Thyroid gland (tissue), 4 donors: Measurements from ENCODE around the gene NFIA. TPM values are rescaled to one million over a fixed set of nuclear protein-coding genes. Genes with fewer than 3 reads are reported as not detected.
A peak's percentile ranks its signal among the peaks of the same experiment; 100 is the strongest.

Experiments
- DNase-seq, 2 donors: peaks; one replicate each; pipeline ENCODE4 v3.0.0-alpha.2; 2019
- H3K27ac ChIP-seq, 3 donors: fragments of 200-600 bp; sonication (generic); 1 replicate in 2 of 3; 2 replicates in 1 of 3; pipeline ENCODE4 v1.5.1; 2016 to 2019; ENCODE audit warnings: mild to moderate bottlenecking in 1 of 3, moderate library complexity in 1 of 3
- H3K27me3 ChIP-seq: fragments of 200-600 bp; sonication (generic); one replicate; pipeline ENCODE4 v1.5.1; 2019
- H3K36me3 ChIP-seq, 2 donors: fragments of 200-600 bp; sonication (generic); one replicate each; pipeline ENCODE4 v1.5.1; 2016 to 2019
- H3K4me1 ChIP-seq, 2 donors: fragments of 200-600 bp; sonication (generic); one replicate each; pipeline ENCODE4 v1.5.1; 2017 to 2019
- H3K4me3 ChIP-seq, 3 donors: fragments of 200-600 bp; sonication (generic); replicated peaks in 1 of 3; 1 replicate in 2 of 3; 2 replicates in 1 of 3; pipeline ENCODE4 v1.5.1; 2016; ENCODE audit warnings: mild to moderate bottlenecking in 1 of 3
- H3K9me3 ChIP-seq: fragments of 200-600 bp; sonication (generic); one replicate; pipeline ENCODE4 v1.5.1; 2017
- POLR2A ChIP-seq, 2 donors: fragments of 450-650 bp; IDR thresholded peaks; one replicate each; pipeline ENCODE4 v1.6.1; 2017; ENCODE audit warnings: antibody characterized with exemption in 2 of 2, mild to moderate bottlenecking in 2 of 2, moderate library complexity in 1 of 2
- WGBS, 2 donors: methylation state at CpG; one replicate each; pipeline ENCODE4 v1.1.5; 2017; 5-methylcytosine and 5-hydroxymethylcytosine counted together
- intact Hi-C: fragments of 100-400 bp; cut with DNase I; formaldehyde crosslinking; loops from one replicate; pipeline ENCODE4 v1.15.1; 2023
- total RNA-seq, 4 donors: library from RNA; depleted of rRNA; stranded (reverse); fragments of >200 nt; gene quantifications; one replicate each; pipeline ENCODE4 v1.2.3, GENCODE V29; 2016
- TF ChIP-seq, protein P1 (sequence below), 6 experiments: fragments of 200-600 bp in 3 of 6; fragments of 450-650 bp in 3 of 6; sonication (generic) in 3 of 6; IDR thresholded peaks; one replicate each; pipeline ENCODE4 v1.5.1; 2016 to 2019; ENCODE audit warnings: antibody characterized with exemption in 6 of 6, mild to moderate bottlenecking in 2 of 6, inconsistent platforms in 1 of 6, moderate library complexity in 1 of 6

The NFIA gene
- total RNA-seq, 4 donors from 2014 or later: 105 to 149 (median 118) TPM

DNA sequence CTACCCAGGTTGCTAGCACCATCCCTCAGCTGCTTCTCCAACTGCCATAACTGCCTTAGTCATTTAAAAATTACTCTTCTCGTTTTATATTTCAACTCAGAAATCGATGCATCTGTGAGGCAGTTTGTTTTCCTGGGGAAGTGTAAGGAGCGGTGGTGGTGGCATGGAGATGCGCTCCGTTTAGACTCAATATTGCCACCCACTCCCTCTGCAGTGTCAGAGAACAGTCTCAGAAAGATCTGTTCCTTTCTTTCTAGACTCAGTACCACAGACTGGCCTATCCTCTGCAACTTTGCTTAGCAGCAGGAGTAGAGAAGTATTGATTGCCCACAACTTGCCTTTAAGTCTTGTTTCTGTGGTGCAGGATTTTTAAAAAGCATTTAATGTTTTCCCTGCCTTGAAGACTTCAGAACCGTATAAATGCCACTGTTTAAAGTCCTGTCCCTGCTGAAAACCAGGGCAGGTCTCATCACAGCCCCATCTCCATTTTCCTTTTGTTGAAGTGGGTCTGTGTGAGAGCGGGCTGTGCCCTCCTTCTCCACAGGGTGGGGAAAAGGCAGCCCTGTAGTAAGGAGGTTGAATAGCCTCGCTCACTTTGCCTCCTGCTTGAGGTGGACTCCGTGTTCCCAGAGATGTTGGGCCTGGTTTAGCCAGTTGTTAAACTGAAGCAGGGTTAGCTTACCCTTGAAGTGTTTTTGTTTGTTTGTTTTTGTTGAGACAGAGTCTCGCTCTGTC lies 105.2 kb downstream of the NFIA start:
- Histone ChIP-seq H3K4me1 (peaks cover 38 to 55% of the 10 kb centered on the region in 2 donors), H3K27ac (peak overlapping the region in 1 of 3 donors; percentile 40), H3K4me3 (no peak overlapping the region), H3K36me3 (no peaks in the 10 kb centered on the region), H3K27me3 (no peaks in the 10 kb centered on the region), H3K9me3 (no peaks in the 10 kb centered on the region)
- no peak for DNase-seq
- intact Hi-C loops: no loop called here
- TF ChIP-seq, protein P1, sequence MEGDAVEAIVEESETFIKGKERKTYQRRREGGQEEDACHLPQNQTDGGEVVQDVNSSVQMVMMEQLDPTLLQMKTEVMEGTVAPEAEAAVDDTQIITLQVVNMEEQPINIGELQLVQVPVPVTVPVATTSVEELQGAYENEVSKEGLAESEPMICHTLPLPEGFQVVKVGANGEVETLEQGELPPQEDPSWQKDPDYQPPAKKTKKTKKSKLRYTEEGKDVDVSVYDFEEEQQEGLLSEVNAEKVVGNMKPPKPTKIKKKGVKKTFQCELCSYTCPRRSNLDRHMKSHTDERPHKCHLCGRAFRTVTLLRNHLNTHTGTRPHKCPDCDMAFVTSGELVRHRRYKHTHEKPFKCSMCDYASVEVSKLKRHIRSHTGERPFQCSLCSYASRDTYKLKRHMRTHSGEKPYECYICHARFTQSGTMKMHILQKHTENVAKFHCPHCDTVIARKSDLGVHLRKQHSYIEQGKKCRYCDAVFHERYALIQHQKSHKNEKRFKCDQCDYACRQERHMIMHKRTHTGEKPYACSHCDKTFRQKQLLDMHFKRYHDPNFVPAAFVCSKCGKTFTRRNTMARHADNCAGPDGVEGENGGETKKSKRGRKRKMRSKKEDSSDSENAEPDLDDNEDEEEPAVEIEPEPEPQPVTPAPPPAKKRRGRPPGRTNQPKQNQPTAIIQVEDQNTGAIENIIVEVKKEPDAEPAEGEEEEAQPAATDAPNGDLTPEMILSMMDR (IDR thresholded peaks at IDR 0.05): no peak
- TF ChIP-seq POLR2A (IDR thresholded peaks at IDR 0.05): no peak
- 86 to 91% methylated on average over 10 of the region's 10 CpGs for WGBS, 2 donors

- H3K9me3 ChIP-seq: no peaks in the 10 kb centered on the region
- no peaks in the 10 kb centered on the region for H3K27me3 ChIP-seq
- TF ChIP-seq POLR2A (IDR thresholded peaks at IDR 0.05): no peak
- TF ChIP-seq, protein P1 (IDR thresholded peaks at IDR 0.05): no peak
- 97% methylated on average over 4 of the region's 4 CpGs for WGBS, 2 donors
- DNase-seq: no peak
- peaks cover 31 to 54% of the 10 kb centered on the region in 2 donors for H3K4me1 ChIP-seq
- no peaks in the 10 kb centered on the region for H3K36me3 ChIP-seq
- no peak overlapping the region for H3K4me3 ChIP-seq
- intact Hi-C loops: no loop called here
- H3K27ac ChIP-seq: peak overlapping the region in 1 of 3 donors; percentile 32
These were observed 107.8 kb downstream of the NFIA start for GRCh38 chr1:61190153-61190552.

DNA sequence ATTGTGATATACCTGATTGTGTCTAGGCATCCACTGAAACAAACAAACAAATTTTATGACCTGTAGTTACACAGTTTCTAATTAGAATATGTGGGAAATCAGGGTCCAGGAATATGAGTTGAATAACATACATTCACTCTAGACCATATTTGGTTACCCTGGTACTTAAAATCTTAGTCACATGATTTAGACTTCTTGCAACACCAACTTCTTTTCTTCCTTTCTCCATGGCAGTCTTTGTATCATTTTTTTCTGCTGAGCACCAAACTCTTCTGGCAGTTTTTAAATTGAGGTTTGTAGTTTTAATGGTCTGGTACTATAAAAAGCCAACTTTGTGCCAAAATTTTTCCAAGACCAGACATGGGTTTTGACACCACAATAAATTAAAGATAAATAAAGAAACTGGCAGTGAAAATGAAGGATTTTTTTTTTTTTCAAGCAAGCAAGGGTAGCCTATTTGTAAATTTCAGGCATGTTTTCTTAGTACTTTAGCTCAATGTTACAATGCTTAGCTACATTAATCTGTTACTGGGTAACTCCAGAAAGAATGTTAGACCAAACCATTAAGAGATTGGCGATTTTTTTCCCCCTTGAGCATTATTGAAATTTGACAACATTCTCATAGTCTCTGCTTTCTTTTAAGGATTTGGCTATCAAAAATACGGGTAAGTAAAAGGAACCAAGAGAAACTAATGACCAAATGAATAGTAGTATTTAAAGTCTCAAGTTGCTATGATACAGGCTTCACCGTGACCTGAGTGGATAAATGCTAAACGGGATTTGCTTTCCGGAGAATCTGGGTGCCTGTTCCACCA lies 108.5 kb downstream of the NFIA start:
- H3K27me3 ChIP-seq: no peaks in the 10 kb centered on the region
- TF ChIP-seq POLR2A (IDR thresholded peaks at IDR 0.05): no peak
- TF ChIP-seq, protein P1 (IDR thresholded peaks at IDR 0.05): no peak
- DNase-seq: no peak
- H3K4me3 ChIP-seq: no peak overlapping the region
- no peaks in the 10 kb centered on the region for H3K9me3 ChIP-seq
- H3K27ac ChIP-seq: peak overlapping the region in 2 of 3 donors; percentile 32 to 45
- peaks cover 24 to 49% of the 10 kb centered on the region in 2 donors for H3K4me1 ChIP-seq
- WGBS, 2 donors: 49 to 66% methylated on average over 5 of the region's 5 CpGs
- intact Hi-C loops: no loop called here
- no peaks in the 10 kb centered on the region for H3K36me3 ChIP-seq

GRCh38 chr1:61191433-61191720 lies 109.0 kb downstream of the NFIA start:
- peaks cover 20 to 43% of the 10 kb centered on the region in 2 donors for H3K4me1 ChIP-seq
- H3K36me3 ChIP-seq: no peaks in the 10 kb centered on the region
- no peak overlapping the region for H3K4me3 ChIP-seq
- DNase-seq: no peak
- WGBS, 2 donors: 79 to 94% methylated on average over 1 of the region's 1 CpG
- intact Hi-C loops: no loop called here
- TF ChIP-seq POLR2A (IDR thresholded peaks at IDR 0.05): no peak
- TF ChIP-seq, protein P1 (IDR thresholded peaks at IDR 0.05): no peak
- peak overlapping the region in 2 of 3 donors; percentile 21 to 32 for H3K27ac ChIP-seq
- no peaks in the 10 kb centered on the region for H3K9me3 ChIP-seq
- H3K27me3 ChIP-seq: no peaks in the 10 kb centered on the region
